H1 (cell line): ENCODE data around the gene BLCAP.

Experiments
- CTCF ChIP-seq, 3 experiments: IDR thresholded peaks; 1 replicate in 2 of 3; 2 replicates in 1 of 3; pipeline versions ENCODE4 v1.5.1 to v1.6.1; 2011; ENCODE audit warnings: low read length in 3 of 3, mild to moderate bottlenecking in 3 of 3, inconsistent platforms in 2 of 3, low read depth in 1 of 3, moderate library complexity in 1 of 3; ENCODE audit not compliant: insufficient read depth in 1 of 3; ENCODE audit errors: control extremely low read depth in 1 of 3
- FOSL1 ChIP-seq: IDR thresholded peaks from 2 replicates; pipeline ENCODE4 v1.6.1; 2011; ENCODE audit warnings: mild to moderate bottlenecking, low read depth, low read length, moderate library complexity; ENCODE audit not compliant: insufficient read depth
- NRF1 ChIP-seq: IDR thresholded peaks from 2 replicates; pipeline ENCODE4 v1.6.1; 2011; ENCODE audit warnings: mild to moderate bottlenecking, low read depth, low read length, improper control_type of control experiment
- SUZ12 ChIP-seq: fragments of 200-600 bp; sonication (generic); IDR thresholded peaks from 2 replicates; pipeline ENCODE4 v1.6.1; 2012; ENCODE audit warnings: mild to moderate bottlenecking, inconsistent platforms, low read length, moderate library complexity, mixed read lengths
- TAF1 ChIP-seq: IDR thresholded peaks from 2 replicates; pipeline ENCODE4 v1.6.1; 2011; ENCODE audit warnings: mild to moderate bottlenecking, low read depth, low read length
- TAF7 ChIP-seq: optimal IDR thresholded peaks from 2 replicates; pipeline ENCODE3; 2011; ENCODE audit warnings: low read depth, mild to moderate bottlenecking, inconsistent platforms, low read length, moderate library complexity, borderline replicate concordance

- TF ChIP-seq TAF7 (no peak), TAF1 (no peak), FOSL1 (no peak), SUZ12 (no peak), NRF1 (no peak), CTCF (IDR thresholded peaks at IDR 0.05; ENCODE audit: control extremely low read depth in 1 of 3, insufficient read depth in 1 of 3, low read depth in 1 of 3, low read length in 3 of 3) (no peak)
These were observed 17.4 kb downstream of the BLCAP start for GRCh38 chr20:37510226-37510625.
